Measurements from ENCODE around the gene CLDN14.

DNA sequence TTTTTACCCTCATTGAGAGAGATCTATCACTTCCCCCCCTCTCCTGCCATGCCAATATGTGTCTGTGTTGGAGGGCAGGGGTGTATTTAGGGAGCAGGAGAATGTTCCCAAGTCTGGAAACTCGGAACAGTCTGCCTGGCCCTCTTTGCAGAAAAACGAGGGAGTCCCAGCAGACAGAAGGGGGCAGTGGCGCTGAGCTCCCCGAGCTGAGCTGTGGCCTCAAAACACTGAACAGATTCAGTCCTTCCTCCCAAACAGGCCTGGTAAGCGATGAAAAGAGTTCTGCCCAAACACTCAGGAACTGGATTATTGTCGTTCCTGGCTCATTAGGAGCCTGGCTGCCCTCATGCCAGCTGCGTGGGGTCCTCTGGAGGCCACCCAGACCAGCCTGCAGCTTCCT, 981 bp downstream of the CLDN14 start:
- TF ChIP-seq TAF1 (IDR thresholded peaks at IDR 0.05; ENCODE audit: low read depth, low read length) (no peak), POLR2A (IDR thresholded peaks at IDR 0.05; ENCODE audit: low read depth, low read length) (no peak), POLR2AphosphoS5 (IDR thresholded peaks at IDR 0.05; ENCODE audit: low read depth, low read length) (no peak)
